Measurements from ENCODE around the gene MEGF6. TPM values are rescaled to one million over a fixed set of nuclear protein-coding genes. Genes with fewer than 3 reads are reported as not detected.

MEGF6 gene
- total and polyA plus RNA-seq, 2 donors (not counting 3 experiments of a cell fraction or from before 2014, with no cell fraction given) = 22.5 to 63.7 TPM

- FAIRE-seq (no peak), DNase-seq (ENCODE audit: low read depth, low spot score) (no peak)
- ChIA-PET CTCF (interaction anchor here (0.6 to 2.9 kb wide), 3 partner anchors 10 to 261 kb away, joined by 3 to 17 read pairs (median 3); no protein-coding TSS in a partner anchor), POLR2A (no interaction called here)
- Histone ChIP-seq H4K20me1 (replicated peaks; ENCODE audit: control insufficient read depth, extremely low read depth, insufficient read depth, low read length) (no peaks in the 10 kb centered on the region), H3K9me3 (replicated peaks; ENCODE audit: control insufficient read depth, insufficient read depth, low read length) (no peaks in the 10 kb centered on the region), H3K36me3 (ENCODE audit: control insufficient read depth in 2 of 2, extremely low read depth in 1 of 2, insufficient read depth in 2 of 2, low read length in 2 of 2) (no peaks in the 10 kb centered on the region), H2AFZ (ENCODE audit: low read depth, low read length) (no peak overlapping the region), H3K9ac (replicated peaks; ENCODE audit: extremely low read depth, insufficient read depth, low read length) (no peak overlapping the region), H3K27me3 (ENCODE audit: control insufficient read depth in 2 of 2, insufficient read depth in 2 of 2, low read length in 2 of 2) (no peaks in the 10 kb centered on the region), H3K4me2 (ENCODE audit: insufficient read depth, low read length) (no peak overlapping the region), H3K4me1 (ENCODE audit: control insufficient read depth, extremely low read depth, insufficient read depth, low read length) (no peaks in the 10 kb centered on the region), H3K79me2 (ENCODE audit: control insufficient read depth, insufficient read depth, low read length) (no peaks in the 10 kb centered on the region), H3K4me3 (replicated peaks in 1 of 3; ENCODE audit: insufficient read depth in 1 of 3, low read depth in 1 of 3, low read length in 3 of 3) (no peak overlapping the region), H3K9me1 (replicated peaks; ENCODE audit: control insufficient read depth, extremely low read depth, insufficient read depth, low read length) (no peaks in the 10 kb centered on the region), H3K27ac (ENCODE audit: insufficient read depth, low read depth, low read length) (no peak overlapping the region)
- no peak for TF ChIP-seq MAX (IDR thresholded peaks at IDR 0.05; ENCODE audit: insufficient read depth, insufficient read length)
- TF ChIP-seq POLR2AphosphoS5 (IDR thresholded peaks at IDR 0.05; ENCODE audit: insufficient read depth, low read depth, low read length) = no peak
- TF ChIP-seq JUN (IDR thresholded peaks at IDR 0.05; ENCODE audit: borderline replicate concordance, insufficient read depth, insufficient read length, low read depth) = no peak
- TF ChIP-seq CTCF (IDR thresholded peaks at IDR 0.05; ENCODE audit: extremely low read depth in 1 of 2, insufficient read depth in 1 of 2, low read depth in 1 of 2, low read length in 2 of 2) = no peak
- no peak for TF ChIP-seq POLR2A (IDR thresholded peaks at IDR 0.05; ENCODE audit: low read depth, low read length)
- no peak for TF ChIP-seq GATA2 (IDR thresholded peaks at IDR 0.05; ENCODE audit: insufficient read depth, insufficient read length, low read depth, low read length)
- TF ChIP-seq MYC (IDR thresholded peaks at IDR 0.05; ENCODE audit: low read depth, low read length) = no peak
- TF ChIP-seq FOS (IDR thresholded peaks at IDR 0.05; ENCODE audit: borderline replicate concordance, insufficient read depth, low read length) = no peak
- no peak for TF ChIP-seq EZH2 (IDR thresholded peaks at IDR 0.05; ENCODE audit: borderline replicate concordance, low read depth, low read length, severe bottlenecking)
- intact Hi-C loops (cut with micrococcal nuclease) = no loop called here
- no TSS peak for BruUV-seq (replicated peaks)
- dilution Hi-C loops (cut with MboI; ENCODE audit: extremely low pct_ligation_motif_present, low sequenced_read_pairs) = no loop called here
Measured at GRCh38 chr1:3463013-3463385, 148.3 kb downstream of the MEGF6 start.

Measured in endothelial cell of umbilical vein (primary cell).